ENCODE data around the gene NPTXR. TPM values are rescaled to one million over a fixed set of nuclear protein-coding genes. Genes with fewer than 3 reads are reported as not detected.

NPTXR gene
- total and polyA plus RNA-seq, 10 of the 15 experiments (the other 5 are each of a cell fraction or from before 2014, with no cell fraction given), result 0.02 to 0.38 (median 0.07) TPM; not detected in 2

DNA sequence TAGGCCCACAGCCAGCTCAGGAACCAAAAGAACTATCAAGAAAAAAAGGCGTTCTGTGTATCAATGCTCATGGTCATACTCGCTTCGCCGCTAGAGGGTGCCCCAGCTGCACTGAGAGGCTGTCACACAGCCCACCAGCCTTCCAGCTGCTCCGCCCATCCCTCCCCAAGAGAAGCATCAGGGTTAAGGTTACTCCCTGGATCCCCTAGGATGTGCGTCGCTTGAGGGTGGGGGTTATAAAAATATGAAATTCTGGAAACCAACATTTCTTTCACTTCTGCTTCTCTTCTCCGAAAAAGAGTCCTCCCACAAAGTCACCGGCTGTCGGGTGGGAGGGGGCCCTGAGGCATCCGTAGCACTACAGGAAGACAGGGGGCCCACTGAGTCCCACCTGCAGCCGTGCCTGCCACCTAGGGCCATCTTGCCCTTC, 26.5 kb upstream of the NPTXR start (continued):
- TF ChIP-seq, protein P1, sequence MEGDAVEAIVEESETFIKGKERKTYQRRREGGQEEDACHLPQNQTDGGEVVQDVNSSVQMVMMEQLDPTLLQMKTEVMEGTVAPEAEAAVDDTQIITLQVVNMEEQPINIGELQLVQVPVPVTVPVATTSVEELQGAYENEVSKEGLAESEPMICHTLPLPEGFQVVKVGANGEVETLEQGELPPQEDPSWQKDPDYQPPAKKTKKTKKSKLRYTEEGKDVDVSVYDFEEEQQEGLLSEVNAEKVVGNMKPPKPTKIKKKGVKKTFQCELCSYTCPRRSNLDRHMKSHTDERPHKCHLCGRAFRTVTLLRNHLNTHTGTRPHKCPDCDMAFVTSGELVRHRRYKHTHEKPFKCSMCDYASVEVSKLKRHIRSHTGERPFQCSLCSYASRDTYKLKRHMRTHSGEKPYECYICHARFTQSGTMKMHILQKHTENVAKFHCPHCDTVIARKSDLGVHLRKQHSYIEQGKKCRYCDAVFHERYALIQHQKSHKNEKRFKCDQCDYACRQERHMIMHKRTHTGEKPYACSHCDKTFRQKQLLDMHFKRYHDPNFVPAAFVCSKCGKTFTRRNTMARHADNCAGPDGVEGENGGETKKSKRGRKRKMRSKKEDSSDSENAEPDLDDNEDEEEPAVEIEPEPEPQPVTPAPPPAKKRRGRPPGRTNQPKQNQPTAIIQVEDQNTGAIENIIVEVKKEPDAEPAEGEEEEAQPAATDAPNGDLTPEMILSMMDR (IDR thresholded peaks at IDR 0.05 in 2 of 3, conservative IDR thresholded peaks at IDR 0.05 in 1 of 3; ENCODE audit: control insufficient read depth in 2 of 3, extremely low read depth in 1 of 3, insufficient read depth in 1 of 3, low read depth in 3 of 3, low read length in 3 of 3), result peak; percentile 90 to 94 (median 93); a peak in 5 of 6 replicates
- TF ChIP-seq NR2F1 (conservative IDR thresholded peaks at IDR 0.05) (peak; percentile 56), SIN3A (IDR thresholded peaks at IDR 0.05; ENCODE audit: low read depth, low read length) (peak; percentile 85; the same call in 1 of the 2 replicates), TCF12 (IDR thresholded peaks at IDR 0.05; ENCODE audit: low read depth, low read length) (peak; percentile 53; the same call in 1 of the 2 replicates), GATAD2B (conservative IDR thresholded peaks at IDR 0.05; ENCODE audit: low read depth) (peak; percentile 39; the same call in 1 of the 2 replicates), JUNB (IDR thresholded peaks at IDR 0.05) (no peak), ZNF207 (IDR thresholded peaks at IDR 0.05; ENCODE audit: borderline replicate concordance) (no peak; the same call in 1 of the 2 replicates), RBBP5 (conservative IDR thresholded peaks at IDR 0.05) (no peak), EP300 (IDR thresholded peaks at IDR 0.05; ENCODE audit: borderline replicate concordance in 1 of 2, control insufficient read depth in 1 of 2, low read depth in 2 of 2, low read length in 2 of 2) (peak in 1 of 2 experiments; percentile 52; a peak in 1 of 4 replicates), RFX5 (IDR thresholded peaks at IDR 0.05; ENCODE audit: low read depth, low read length) (no peak), TBL1XR1 (IDR thresholded peaks at IDR 0.05; ENCODE audit: low read depth, low read length) (0 out of 2 replicates have a peak, but pooled peaks have one; percentile 27), POLR2AphosphoS5 (IDR thresholded peaks at IDR 0.05; ENCODE audit: low read length) (no peak), EED (IDR thresholded peaks at IDR 0.05; ENCODE audit: low read depth) (peak; percentile 94), ETV6 (conservative IDR thresholded peaks at IDR 0.05 in 1 of 2, IDR thresholded peaks at IDR 0.05 in 1 of 2; ENCODE audit: borderline replicate concordance in 1 of 2, low read depth in 1 of 2) (no peak), POLR2A (IDR thresholded peaks at IDR 0.05; ENCODE audit: low read depth, low read length) (no peak), IRF4 (IDR thresholded peaks at IDR 0.05; ENCODE audit: low read depth, low read length) (peak; percentile 49; the same call in 1 of the 2 replicates), SMAD5 (IDR thresholded peaks at IDR 0.05; ENCODE audit: low read depth) (0 out of 2 replicates have a peak, but pooled peaks have one; percentile 37), SMARCA5 (IDR thresholded peaks at IDR 0.05) (peak; percentile 91; the same call in 1 of the 2 replicates), ZNF274 (IDR thresholded peaks at IDR 0.05; ENCODE audit: insufficient read depth, insufficient read length) (no peak), RB1 (IDR thresholded peaks at IDR 0.05; ENCODE audit: borderline replicate concordance) (no peak), ZNF384 (IDR thresholded peaks at IDR 0.05; ENCODE audit: borderline replicate concordance, low read depth, low read length) (peak; percentile 22; the same call in 1 of the 2 replicates)
- TF ChIP-seq, protein P2, sequence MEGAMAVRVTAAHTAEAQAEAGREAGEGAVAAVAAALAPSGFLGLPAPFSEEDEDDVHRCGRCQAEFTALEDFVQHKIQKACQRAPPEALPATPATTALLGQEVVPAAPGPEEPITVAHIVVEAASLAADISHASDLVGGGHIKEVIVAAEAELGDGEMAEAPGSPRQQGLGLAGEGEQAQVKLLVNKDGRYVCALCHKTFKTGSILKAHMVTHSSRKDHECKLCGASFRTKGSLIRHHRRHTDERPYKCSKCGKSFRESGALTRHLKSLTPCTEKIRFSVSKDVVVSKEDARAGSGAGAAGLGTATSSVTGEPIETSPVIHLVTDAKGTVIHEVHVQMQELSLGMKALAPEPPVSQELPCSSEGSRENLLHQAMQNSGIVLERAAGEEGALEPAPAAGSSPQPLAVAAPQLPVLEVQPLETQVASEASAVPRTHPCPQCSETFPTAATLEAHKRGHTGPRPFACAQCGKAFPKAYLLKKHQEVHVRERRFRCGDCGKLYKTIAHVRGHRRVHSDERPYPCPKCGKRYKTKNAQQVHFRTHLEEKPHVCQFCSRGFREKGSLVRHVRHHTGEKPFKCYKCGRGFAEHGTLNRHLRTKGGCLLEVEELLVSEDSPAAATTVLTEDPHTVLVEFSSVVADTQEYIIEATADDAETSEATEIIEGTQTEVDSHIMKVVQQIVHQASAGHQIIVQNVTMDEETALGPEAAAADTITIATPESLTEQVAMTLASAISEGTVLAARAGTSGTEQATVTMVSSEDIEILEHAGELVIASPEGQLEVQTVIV (IDR thresholded peaks at IDR 0.05; ENCODE audit: borderline replicate concordance, partially characterized antibody), result no peak
- TF ChIP-seq, protein P3, sequence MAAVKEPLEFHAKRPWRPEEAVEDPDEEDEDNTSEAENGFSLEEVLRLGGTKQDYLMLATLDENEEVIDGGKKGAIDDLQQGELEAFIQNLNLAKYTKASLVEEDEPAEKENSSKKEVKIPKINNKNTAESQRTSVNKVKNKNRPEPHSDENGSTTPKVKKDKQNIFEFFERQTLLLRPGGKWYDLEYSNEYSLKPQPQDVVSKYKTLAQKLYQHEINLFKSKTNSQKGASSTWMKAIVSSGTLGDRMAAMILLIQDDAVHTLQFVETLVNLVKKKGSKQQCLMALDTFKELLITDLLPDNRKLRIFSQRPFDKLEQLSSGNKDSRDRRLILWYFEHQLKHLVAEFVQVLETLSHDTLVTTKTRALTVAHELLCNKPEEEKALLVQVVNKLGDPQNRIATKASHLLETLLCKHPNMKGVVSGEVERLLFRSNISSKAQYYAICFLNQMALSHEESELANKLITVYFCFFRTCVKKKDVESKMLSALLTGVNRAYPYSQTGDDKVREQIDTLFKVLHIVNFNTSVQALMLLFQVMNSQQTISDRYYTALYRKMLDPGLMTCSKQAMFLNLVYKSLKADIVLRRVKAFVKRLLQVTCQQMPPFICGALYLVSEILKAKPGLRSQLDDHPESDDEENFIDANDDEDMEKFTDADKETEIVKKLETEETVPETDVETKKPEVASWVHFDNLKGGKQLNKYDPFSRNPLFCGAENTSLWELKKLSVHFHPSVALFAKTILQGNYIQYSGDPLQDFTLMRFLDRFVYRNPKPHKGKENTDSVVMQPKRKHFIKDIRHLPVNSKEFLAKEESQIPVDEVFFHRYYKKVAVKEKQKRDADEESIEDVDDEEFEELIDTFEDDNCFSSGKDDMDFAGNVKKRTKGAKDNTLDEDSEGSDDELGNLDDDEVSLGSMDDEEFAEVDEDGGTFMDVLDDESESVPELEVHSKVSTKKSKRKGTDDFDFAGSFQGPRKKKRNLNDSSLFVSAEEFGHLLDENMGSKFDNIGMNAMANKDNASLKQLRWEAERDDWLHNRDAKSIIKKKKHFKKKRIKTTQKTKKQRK (IDR thresholded peaks at IDR 0.05; ENCODE audit: low read depth, low read length), result no peak

Measured in GM12878 (cell line).